Measurements from ENCODE around the gene FAHD1.

DNA sequence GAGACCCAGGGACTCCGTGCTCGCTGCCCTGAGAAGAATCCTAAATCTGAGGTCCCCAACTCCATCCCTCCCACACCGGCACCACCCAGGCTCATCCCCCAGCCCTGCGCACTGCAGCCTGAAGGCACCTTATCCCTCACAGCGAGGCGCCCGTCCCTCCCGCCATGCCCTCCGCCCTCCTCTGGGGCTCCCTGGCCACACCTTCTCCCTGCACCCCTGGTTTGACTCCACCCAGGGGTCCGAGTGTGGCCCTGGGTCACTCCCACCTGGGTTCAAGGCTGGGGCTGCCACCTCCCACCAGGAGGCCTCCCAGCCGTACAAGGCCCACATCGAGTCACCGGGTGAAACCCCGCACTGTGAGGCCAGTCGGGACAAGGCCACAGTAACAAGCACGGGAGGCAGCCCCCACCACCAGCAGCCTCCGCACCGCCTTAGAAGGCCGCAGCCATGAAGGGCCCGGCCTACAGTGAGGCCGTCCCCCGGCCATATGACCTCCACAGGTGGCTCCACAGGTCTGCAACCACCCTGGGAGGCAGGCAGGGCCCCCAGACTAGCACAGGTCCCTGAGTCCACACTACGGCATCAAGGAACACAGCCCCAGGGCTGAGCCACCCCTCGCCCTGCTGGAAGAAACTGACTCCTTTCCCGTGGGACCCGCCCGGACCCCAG, 8.7 kb upstream of the FAHD1 start:
- no peak for TF ChIP-seq POLR2A (IDR thresholded peaks at IDR 0.05; ENCODE audit: low read length)
- TF ChIP-seq GATA1 (IDR thresholded peaks at IDR 0.05; ENCODE audit: low read depth, low read length) = no peak
